Measurements from ENCODE around the gene IL23A. TPM values are rescaled to one million over a fixed set of nuclear protein-coding genes. Genes with fewer than 3 reads are reported as not detected.

IL23A gene
- total and polyA plus RNA-seq, 2 of the 13 experiments (the other 11 are each of a cell fraction or from before 2014, with no cell fraction given), result 0.33 to 0.35 TPM

- TF ChIP-seq SNAPC4 (CRISPR knock-in tag; IDR thresholded peaks at IDR 0.05) (peak; percentile 52; the same call in 1 of the 2 replicates), ZNF605 (CRISPR knock-in tag; IDR thresholded peaks at IDR 0.05) (no peak), ZNF879 (CRISPR knock-in tag; IDR thresholded peaks at IDR 0.05) (no peak), ZNF350 (CRISPR knock-in tag; IDR thresholded peaks at IDR 0.05; ENCODE audit: borderline replicate concordance, low read depth) (peak; percentile 84), ZNF749 (CRISPR knock-in tag; IDR thresholded peaks at IDR 0.05; ENCODE audit: borderline replicate concordance) (0 out of 2 replicates have a peak, but pooled peaks have one; percentile 70), HMG20A (CRISPR knock-in tag; IDR thresholded peaks at IDR 0.05; ENCODE audit: borderline replicate concordance) (no peak), FOXK1 (CRISPR knock-in tag; IDR thresholded peaks at IDR 0.05; ENCODE audit: borderline replicate concordance, low read depth) (no peak), NFE2 (CRISPR knock-in tag; IDR thresholded peaks at IDR 0.05) (no peak), ATM (IDR thresholded peaks at IDR 0.05; ENCODE audit: borderline replicate concordance) (no peak), BRD4 (CRISPR knock-in tag; IDR thresholded peaks at IDR 0.05) (no peak), ZBTB33 (CRISPR knock-in tag; IDR thresholded peaks at IDR 0.05) (no peak), GATAD2A (CRISPR knock-in tag; IDR thresholded peaks at IDR 0.05) (0 out of 2 replicates have a peak, but pooled peaks have one; percentile 22), DNMT3B (CRISPR knock-in tag; conservative IDR thresholded peaks at IDR 0.05) (no peak), TFDP2 (CRISPR knock-in tag; IDR thresholded peaks at IDR 0.05) (peak; percentile 53), ZBED4 (CRISPR knock-in tag; IDR thresholded peaks at IDR 0.05; ENCODE audit: borderline replicate concordance) (peak; percentile 5; the same call in 1 of the 2 replicates), SATB2 (CRISPR knock-in tag; IDR thresholded peaks at IDR 0.05) (no peak)
Observed at GRCh38 chr12:56299853-56300643, 38.6 kb upstream of the IL23A start, which contains the start of gene CS (continued).

Measured in HepG2 (cell line).